ENCODE measurements around the gene ITGA11. TPM values are rescaled to one million over a fixed set of nuclear protein-coding genes. Genes with fewer than 3 reads are reported as not detected.

Gene ITGA11
- total and polyA plus RNA-seq, 2 donors from 2014 or later, result 3.4 to 11.1 TPM

DNA sequence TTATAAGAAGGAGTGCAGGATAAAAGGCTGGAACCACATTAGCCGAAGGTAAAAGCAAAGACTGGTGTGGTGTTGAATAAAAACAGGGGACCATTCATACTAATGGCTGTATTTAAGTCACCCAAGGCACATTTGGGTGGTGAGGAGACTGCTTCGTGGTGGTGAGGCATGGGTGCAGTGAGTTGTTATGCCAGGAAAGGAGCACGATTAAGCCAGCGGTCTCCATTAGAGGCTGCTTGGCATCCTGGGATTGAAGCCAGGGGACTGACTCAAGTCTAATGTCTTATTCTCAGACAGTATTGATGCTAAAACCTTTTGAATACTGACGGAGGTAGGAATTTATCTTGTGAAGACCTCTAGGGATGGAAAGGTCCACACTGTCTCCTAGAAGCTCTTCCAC, 132.5 kb downstream of the ITGA11 start:
- Histone ChIP-seq H3K27ac (ENCODE audit: low read depth in 2 of 2, low read length in 2 of 2) (no peak overlapping the region), H3K9ac (ENCODE audit: low read length in 3 of 3) (no peak overlapping the region)
- FAIRE-seq, result no peak

GRCh38 chr15:68298882-68299381, 133.0 kb downstream of the ITGA11 start:
- TF ChIP-seq CTCF (IDR thresholded peaks at IDR 0.05; ENCODE audit: borderline replicate concordance, extremely low read depth, insufficient read depth), result no peak
- H3K27ac ChIP-seq (ENCODE audit: low read depth in 2 of 2, low read length in 2 of 2), result no peak overlapping the region
- peak overlapping the region in 2 of 3 donors; percentile 36 to 56 for H3K4me3 ChIP-seq (ENCODE audit: low read length in 3 of 3)

More for the DNA sequence above, 132.5 kb downstream of the ITGA11 start:
- Histone ChIP-seq H3K9me3 (ENCODE audit: control insufficient read depth in 2 of 3, insufficient read depth in 1 of 3, low read length in 3 of 3) (no peaks in the 10 kb centered on the region), H3K36me3 (ENCODE audit: control insufficient read depth in 2 of 3, insufficient read depth in 3 of 3, low read length in 3 of 3) (no peaks in the 10 kb centered on the region), H3K4me3 (ENCODE audit: low read length in 3 of 3) (peak overlapping the region in 1 of 3 donors; percentile 56), H3K4me1 (ENCODE audit: control insufficient read depth in 2 of 3, insufficient read depth in 2 of 3, low read depth in 1 of 3, low read length in 3 of 3) (peaks cover 0 to 10% (median 5%) of the 10 kb centered on the region in 3 donors), H3K27me3 (ENCODE audit: control insufficient read depth, insufficient read depth, low read length) (no peaks in the 10 kb centered on the region)
- TF ChIP-seq CTCF (IDR thresholded peaks at IDR 0.05; ENCODE audit: borderline replicate concordance, extremely low read depth, insufficient read depth), result no peak
- intact Hi-C loops (cut with DNase I), result no loop called here
- DNase-seq, result no peak

DNA sequence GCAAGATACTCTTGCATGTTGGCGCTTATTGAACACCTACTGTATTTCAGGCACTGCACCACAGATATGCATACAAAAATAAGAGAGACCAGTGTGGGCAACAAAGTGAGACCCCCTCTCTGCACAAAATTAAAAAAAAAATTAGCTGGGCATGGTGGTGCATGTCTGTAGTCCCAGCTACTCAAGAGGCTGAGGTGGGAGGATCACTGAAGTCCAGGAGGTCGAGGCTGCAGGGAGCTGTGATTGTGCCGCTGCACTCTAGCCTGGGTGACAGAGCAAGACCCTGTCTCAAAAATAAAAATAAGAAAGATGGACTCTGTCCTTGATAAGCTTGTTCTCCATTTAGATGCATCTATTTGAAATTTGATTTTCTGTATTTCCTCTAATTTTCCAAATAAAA, 133.6 kb downstream of the ITGA11 start:
- no peaks in the 10 kb centered on the region for H3K36me3 ChIP-seq (ENCODE audit: control insufficient read depth in 2 of 3, insufficient read depth in 3 of 3, low read length in 3 of 3)
- H3K9ac ChIP-seq (ENCODE audit: low read length in 3 of 3), result no peak overlapping the region
- no peak overlapping the region for H3K4me3 ChIP-seq (ENCODE audit: low read length in 3 of 3)
- peaks cover 0 to 10% (median 5%) of the 10 kb centered on the region in 3 donors for H3K4me1 ChIP-seq (ENCODE audit: control insufficient read depth in 2 of 3, insufficient read depth in 2 of 3, low read depth in 1 of 3, low read length in 3 of 3)
- TF ChIP-seq CTCF (IDR thresholded peaks at IDR 0.05; ENCODE audit: borderline replicate concordance, extremely low read depth, insufficient read depth), result no peak
- H3K27me3 ChIP-seq (ENCODE audit: control insufficient read depth, insufficient read depth, low read length), result no peaks in the 10 kb centered on the region
- intact Hi-C loops (cut with DNase I), result no loop called here
- FAIRE-seq (no peak), DNase-seq (no peak)
- no peaks in the 10 kb centered on the region for H3K9me3 ChIP-seq (ENCODE audit: control insufficient read depth in 2 of 3, insufficient read depth in 1 of 3, low read length in 3 of 3)
- H3K27ac ChIP-seq (ENCODE audit: low read depth in 2 of 2, low read length in 2 of 2), result no peak overlapping the region

More at GRCh38 chr15:68298882-68299381, 133.0 kb downstream of the ITGA11 start:
- H3K27me3 ChIP-seq (ENCODE audit: control insufficient read depth, insufficient read depth, low read length), result no peaks in the 10 kb centered on the region
- FAIRE-seq (no peak), DNase-seq (no peak)
- peaks cover 0 to 10% (median 5%) of the 10 kb centered on the region in 3 donors for H3K4me1 ChIP-seq (ENCODE audit: control insufficient read depth in 2 of 3, insufficient read depth in 2 of 3, low read depth in 1 of 3, low read length in 3 of 3)
- intact Hi-C loops (cut with DNase I), result no loop called here
- no peaks in the 10 kb centered on the region for H3K9me3 ChIP-seq (ENCODE audit: control insufficient read depth in 2 of 3, insufficient read depth in 1 of 3, low read length in 3 of 3)
- no peaks in the 10 kb centered on the region for H3K36me3 ChIP-seq (ENCODE audit: control insufficient read depth in 2 of 3, insufficient read depth in 3 of 3, low read length in 3 of 3)
- H3K9ac ChIP-seq (ENCODE audit: low read length in 3 of 3), result no peak overlapping the region

Data from kidney (tissue), 14 donors.